ENCODE data around the gene C12orf43. TPM values are rescaled to one million over a fixed set of nuclear protein-coding genes. Genes with fewer than 3 reads are reported as not detected.

The C12orf43 gene
- total and polyA plus RNA-seq, 5 donors: 7.5 to 13.0 (median 9.6) TPM

DNA sequence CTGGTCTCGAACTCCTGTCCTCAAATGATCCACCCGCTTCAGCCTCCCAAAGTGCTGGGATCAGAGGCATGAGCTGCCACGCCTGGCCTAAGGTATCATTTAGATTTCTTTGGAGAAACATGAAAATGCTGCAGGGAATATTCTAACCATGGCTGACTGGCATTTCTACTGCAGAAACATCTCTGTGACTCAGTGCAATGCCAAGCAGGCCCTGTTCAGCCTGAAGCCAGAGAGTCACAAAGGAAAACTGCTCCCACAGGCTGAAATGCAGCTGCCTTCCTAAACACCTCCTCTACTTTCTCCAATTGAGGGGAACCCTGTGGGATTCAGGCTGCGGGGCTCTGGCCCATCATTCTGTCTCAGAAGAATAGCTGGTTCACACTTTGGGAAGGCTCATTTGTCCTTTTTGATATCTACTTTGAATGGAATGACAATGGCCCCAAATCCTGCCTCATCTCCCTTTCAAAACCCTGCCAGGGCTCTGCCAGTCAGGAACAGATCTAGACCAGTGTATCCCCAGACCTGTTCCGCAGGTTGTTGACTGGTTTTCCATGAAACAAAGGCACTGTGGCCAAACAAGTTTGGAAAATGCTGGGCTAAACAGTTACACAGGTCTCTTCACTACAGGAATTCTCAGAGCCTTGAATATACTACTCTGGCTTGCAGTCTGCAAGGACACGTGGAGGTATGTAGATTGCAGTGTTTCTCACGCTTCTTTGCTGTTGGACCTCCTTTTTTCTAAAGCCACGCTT is 7.8 kb downstream of the C12orf43 start:
- intact Hi-C loops (cut with DNase I): no loop called here
- Histone ChIP-seq H3K27ac (ENCODE audit: low read length) (no peak overlapping the region), H3K4me3 (ENCODE audit: low read length) (no peak overlapping the region), H3K9me3 (ENCODE audit: control insufficient read depth, low read length) (no peaks in the 10 kb centered on the region), H3K4me1 (ENCODE audit: control insufficient read depth, insufficient read depth, low read length) (no peaks in the 10 kb centered on the region), H3K27me3 (ENCODE audit: control insufficient read depth, insufficient read depth) (no peaks in the 10 kb centered on the region)
- DNase-seq: no peak
- ATAC-seq: no peak
- WGBS: 95% methylated on average over 8 of the region's 8 CpGs

DNA sequence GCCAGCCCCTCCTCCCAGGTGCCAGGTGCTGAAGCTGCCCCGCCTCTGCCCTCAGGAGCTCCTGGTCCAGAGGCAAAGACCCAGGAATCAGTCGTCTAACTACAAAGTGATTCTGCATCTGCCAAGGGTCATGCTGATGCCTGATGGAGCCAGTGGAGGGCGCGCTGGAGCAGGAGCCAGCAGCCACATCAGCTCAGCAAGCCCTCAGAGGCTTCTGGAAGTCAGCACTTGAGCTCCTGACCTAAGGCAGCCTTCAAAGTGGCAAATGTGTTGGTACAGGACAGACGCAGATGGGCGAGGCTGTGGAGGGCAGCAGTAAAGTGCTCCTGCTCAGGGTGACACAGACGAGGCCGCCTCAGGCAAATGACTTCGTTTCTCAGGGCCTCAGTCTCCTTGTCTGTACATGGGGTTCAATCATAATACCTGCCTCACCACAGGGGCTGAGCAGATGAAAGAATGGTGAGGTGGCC is 10.9 kb downstream of the C12orf43 start:
- no peak overlapping the region for H3K4me3 ChIP-seq (ENCODE audit: low read length)
- ATAC-seq (no peak), DNase-seq (no peak)
- no peaks in the 10 kb centered on the region for H3K27me3 ChIP-seq (ENCODE audit: control insufficient read depth, insufficient read depth)
- WGBS: 68% methylated on average over 9 of the region's 9 CpGs
- H3K9me3 ChIP-seq (ENCODE audit: control insufficient read depth, low read length): no peaks in the 10 kb centered on the region
- H3K4me1 ChIP-seq (ENCODE audit: control insufficient read depth, insufficient read depth, low read length): no peaks in the 10 kb centered on the region
- no peak overlapping the region for H3K27ac ChIP-seq (ENCODE audit: low read length)
- intact Hi-C loops (cut with DNase I): no loop called here

DNA sequence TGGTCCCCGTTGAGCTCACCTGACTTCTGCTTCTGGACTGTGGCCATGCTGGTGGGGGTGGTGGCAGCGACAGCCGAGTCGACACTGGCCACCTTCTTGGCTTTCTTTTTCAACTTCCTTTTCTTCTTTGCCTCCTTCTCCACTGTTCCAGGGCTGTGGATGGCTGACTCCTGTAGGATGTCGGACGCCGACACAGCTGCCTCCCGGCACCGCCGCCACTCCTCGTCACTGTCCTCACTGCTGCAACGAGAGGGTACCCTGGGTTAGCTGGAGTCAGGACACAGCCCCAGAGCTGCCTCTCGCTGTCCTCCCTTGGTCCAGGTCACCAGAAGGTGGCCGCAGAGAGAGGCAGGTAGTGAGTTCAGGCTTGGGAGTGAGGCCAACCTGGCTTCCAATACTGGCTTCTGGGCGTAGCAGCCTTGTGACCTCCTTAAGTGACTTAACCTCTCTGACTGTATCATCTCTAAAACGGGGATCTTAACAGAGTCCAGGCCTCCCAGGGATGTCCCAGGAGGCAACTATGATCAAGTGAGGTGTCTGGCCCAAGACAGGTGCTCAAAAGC is 12.0 kb downstream of the C12orf43 start:
- no peak for ATAC-seq
- WGBS: 94% methylated on average over 16 of the region's 16 CpGs
- Histone ChIP-seq H3K9me3 (ENCODE audit: control insufficient read depth, low read length) (no peaks in the 10 kb centered on the region), H3K27ac (ENCODE audit: low read length) (no peak overlapping the region), H3K27me3 (ENCODE audit: control insufficient read depth, insufficient read depth) (no peaks in the 10 kb centered on the region), H3K4me3 (ENCODE audit: low read length) (no peak overlapping the region), H3K4me1 (ENCODE audit: control insufficient read depth, insufficient read depth, low read length) (no peaks in the 10 kb centered on the region)
- DNase-seq: no peak
- intact Hi-C loops (cut with DNase I): no loop called here

DNA sequence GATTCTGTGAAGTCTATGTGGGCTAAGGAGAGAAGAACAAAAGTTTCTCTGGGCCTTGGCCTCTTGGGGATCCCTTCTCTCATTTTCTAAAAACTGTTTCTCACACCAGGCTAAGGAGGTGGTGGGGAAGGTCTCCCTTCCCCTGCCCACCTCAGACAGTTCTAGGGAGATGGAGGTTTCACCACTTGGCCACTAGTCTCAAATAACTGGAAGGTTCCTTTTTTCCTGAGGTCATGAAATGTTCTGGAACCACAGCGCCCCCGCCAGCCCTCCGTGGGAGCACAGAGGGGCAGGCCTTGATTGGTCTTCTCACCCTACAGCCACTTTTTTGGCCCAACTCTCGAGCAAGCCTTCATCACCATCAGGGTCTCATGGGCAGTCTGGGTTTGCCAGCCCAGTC is 12.6 kb downstream of the C12orf43 start:
- Histone ChIP-seq H3K27me3 (ENCODE audit: control insufficient read depth, insufficient read depth) (no peaks in the 10 kb centered on the region), H3K9me3 (ENCODE audit: control insufficient read depth, low read length) (no peaks in the 10 kb centered on the region), H3K4me3 (ENCODE audit: low read length) (no peak overlapping the region), H3K4me1 (ENCODE audit: control insufficient read depth, insufficient read depth, low read length) (no peaks in the 10 kb centered on the region), H3K27ac (ENCODE audit: low read length) (no peak overlapping the region)
- 79% methylated on average over 4 of the region's 4 CpGs for WGBS
- no peak for DNase-seq
- intact Hi-C loops (cut with DNase I): no loop called here
- ATAC-seq: no peak

- ATAC-seq: no peak
Measured at GRCh38 chr12:121001841-121002483, 14.3 kb downstream of the C12orf43 start.

GRCh38 chr12:121001060-121001459 is 15.2 kb downstream of the C12orf43 start:
- Histone ChIP-seq H3K4me1 (ENCODE audit: control insufficient read depth, insufficient read depth, low read length) (no peaks in the 10 kb centered on the region), H3K27me3 (ENCODE audit: control insufficient read depth, insufficient read depth) (no peaks in the 10 kb centered on the region), H3K27ac (ENCODE audit: low read length) (no peak overlapping the region), H3K4me3 (ENCODE audit: low read length) (no peak overlapping the region), H3K9me3 (ENCODE audit: control insufficient read depth, low read length) (no peaks in the 10 kb centered on the region)
- intact Hi-C loops (cut with DNase I): no loop called here
- WGBS: 90% methylated on average over 11 of the region's 11 CpGs
- DNase-seq (peak in 1 of 3 donors; percentile 58), ATAC-seq (no peak)

More at GRCh38 chr12:121001841-121002483, 14.3 kb downstream of the C12orf43 start:
- Histone ChIP-seq H3K4me3 (ENCODE audit: low read length) (no peak overlapping the region), H3K27ac (ENCODE audit: low read length) (no peak overlapping the region), H3K4me1 (ENCODE audit: control insufficient read depth, insufficient read depth, low read length) (no peaks in the 10 kb centered on the region), H3K27me3 (ENCODE audit: control insufficient read depth, insufficient read depth) (no peaks in the 10 kb centered on the region), H3K9me3 (ENCODE audit: control insufficient read depth, low read length) (no peaks in the 10 kb centered on the region)
- WGBS: 79% methylated on average over 16 of the region's 16 CpGs
- DNase-seq: no peak
- intact Hi-C loops (cut with DNase I): no loop called here

DNA sequence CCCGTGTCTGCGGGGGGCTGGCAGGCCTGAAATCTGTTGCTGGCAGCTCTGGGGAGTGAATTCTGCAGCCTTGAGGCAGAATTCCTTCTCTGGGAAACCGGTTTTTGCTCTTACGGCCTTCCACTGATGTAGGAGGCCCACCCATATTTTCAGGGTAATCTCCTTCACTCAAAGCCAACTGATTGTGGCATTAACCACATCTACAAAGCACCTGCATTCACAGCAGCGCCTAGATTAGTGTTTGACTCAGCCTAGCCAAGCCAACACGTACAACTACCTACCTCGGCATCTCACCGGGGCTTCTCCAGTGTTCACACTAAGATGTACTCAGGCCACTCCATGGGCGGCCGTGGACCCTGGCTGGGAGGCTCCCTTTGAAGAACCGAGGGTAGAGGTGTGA is 15.8 kb downstream of the C12orf43 start:
- no peak for ATAC-seq
- H3K27ac ChIP-seq (ENCODE audit: low read length): no peak overlapping the region
- DNase-seq: no peak
- no peaks in the 10 kb centered on the region for H3K9me3 ChIP-seq (ENCODE audit: control insufficient read depth, low read length)
- no peaks in the 10 kb centered on the region for H3K27me3 ChIP-seq (ENCODE audit: control insufficient read depth, insufficient read depth)
- WGBS: 77% methylated on average over 11 of the region's 11 CpGs
- no peak overlapping the region for H3K4me3 ChIP-seq (ENCODE audit: low read length)
- intact Hi-C loops (cut with DNase I): no loop called here
- H3K4me1 ChIP-seq (ENCODE audit: control insufficient read depth, insufficient read depth, low read length): no peaks in the 10 kb centered on the region

- DNase-seq: peak in 1 of 3 donors; percentile 56
- WGBS: 33% methylated on average over 23 of the region's 23 CpGs
- H3K27me3 ChIP-seq (ENCODE audit: control insufficient read depth, insufficient read depth): no peaks in the 10 kb centered on the region
- H3K4me1 ChIP-seq (ENCODE audit: control insufficient read depth, insufficient read depth, low read length): no peaks in the 10 kb centered on the region
- ATAC-seq: peak; percentile 60 to 62
- H3K27ac ChIP-seq (ENCODE audit: low read length): no peak overlapping the region
- intact Hi-C loops (cut with DNase I): no loop called here
- no peaks in the 10 kb centered on the region for H3K9me3 ChIP-seq (ENCODE audit: control insufficient read depth, low read length)
- no peak overlapping the region for H3K4me3 ChIP-seq (ENCODE audit: low read length)
Measured at GRCh38 chr12:120999191-121000120, 16.8 kb downstream of the C12orf43 start.

DNA sequence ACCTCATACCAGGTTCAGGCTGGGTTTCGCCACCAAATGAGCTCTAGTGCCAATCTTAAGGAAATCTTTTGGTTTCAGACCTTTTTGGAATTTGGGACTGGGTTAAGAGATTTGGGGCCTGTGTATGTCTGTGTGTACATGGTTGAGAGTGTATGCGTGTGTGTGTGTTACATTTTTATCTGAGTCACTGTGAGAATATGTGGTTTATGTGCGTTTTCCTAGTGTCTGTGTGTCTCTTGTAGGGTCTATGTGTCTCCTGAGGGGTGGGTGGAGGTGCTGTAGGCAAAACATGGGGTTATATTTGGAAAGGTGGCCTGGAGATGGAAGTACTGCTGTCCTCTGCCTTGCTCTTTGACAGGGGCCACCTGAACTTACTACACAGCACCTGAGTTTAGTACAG is 17.9 kb downstream of the C12orf43 start:
- Histone ChIP-seq H3K27ac (ENCODE audit: low read length) (no peak overlapping the region), H3K4me3 (ENCODE audit: low read length) (no peak overlapping the region), H3K9me3 (ENCODE audit: control insufficient read depth, low read length) (no peaks in the 10 kb centered on the region), H3K27me3 (ENCODE audit: control insufficient read depth, insufficient read depth) (no peaks in the 10 kb centered on the region), H3K4me1 (ENCODE audit: control insufficient read depth, insufficient read depth, low read length) (no peaks in the 10 kb centered on the region)
- DNase-seq (no peak), ATAC-seq (no peak)
- intact Hi-C loops (cut with DNase I): no loop called here
- WGBS: 77% methylated on average over 3 of the region's 3 CpGs

DNA sequence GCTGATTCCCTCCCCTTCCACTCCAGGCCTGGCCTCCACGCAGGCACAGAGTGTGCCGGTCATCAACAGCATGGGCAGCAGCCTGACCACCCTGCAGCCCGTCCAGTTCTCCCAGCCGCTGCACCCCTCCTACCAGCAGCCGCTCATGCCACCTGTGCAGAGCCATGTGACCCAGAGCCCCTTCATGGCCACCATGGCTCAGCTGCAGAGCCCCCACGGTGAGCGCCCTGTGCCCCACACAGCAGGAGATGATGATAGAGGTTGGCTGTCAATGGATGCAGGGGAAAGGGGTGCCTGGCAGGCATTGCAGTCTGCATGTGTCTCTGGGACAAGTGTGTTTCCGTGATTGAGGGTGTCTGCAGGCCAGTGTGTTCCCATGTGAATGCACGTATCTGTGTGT is 18.8 kb downstream of the C12orf43 start:
- ATAC-seq (no peak), DNase-seq (no peak)
- no peak overlapping the region for H3K4me3 ChIP-seq (ENCODE audit: low read length)
- no peaks in the 10 kb centered on the region for H3K27me3 ChIP-seq (ENCODE audit: control insufficient read depth, insufficient read depth)
- H3K27ac ChIP-seq (ENCODE audit: low read length): no peak overlapping the region
- H3K4me1 ChIP-seq (ENCODE audit: control insufficient read depth, insufficient read depth, low read length): no peaks in the 10 kb centered on the region
- WGBS: 82% methylated on average over 9 of the region's 9 CpGs
- no peaks in the 10 kb centered on the region for H3K9me3 ChIP-seq (ENCODE audit: control insufficient read depth, low read length)
- intact Hi-C loops (cut with DNase I): no loop called here

All from right cardiac atrium (tissue), 5 donors.